Suppressor macrophage treated with lipopolysaccharide for 1 hour (primary cell): ENCODE data around the gene FAM168B.
"Not testable (repeated sequence)": the region's sequence is repeated elsewhere in the genome, so short reads cannot be mapped to it uniquely, and the experiment has no call there.

Source experiments
- DNase-seq, 3 donors: peaks; one replicate each; pipeline ENCODE4 v3.0.0-alpha.2; 2020 to 2022

FAM168B gene

DNA sequence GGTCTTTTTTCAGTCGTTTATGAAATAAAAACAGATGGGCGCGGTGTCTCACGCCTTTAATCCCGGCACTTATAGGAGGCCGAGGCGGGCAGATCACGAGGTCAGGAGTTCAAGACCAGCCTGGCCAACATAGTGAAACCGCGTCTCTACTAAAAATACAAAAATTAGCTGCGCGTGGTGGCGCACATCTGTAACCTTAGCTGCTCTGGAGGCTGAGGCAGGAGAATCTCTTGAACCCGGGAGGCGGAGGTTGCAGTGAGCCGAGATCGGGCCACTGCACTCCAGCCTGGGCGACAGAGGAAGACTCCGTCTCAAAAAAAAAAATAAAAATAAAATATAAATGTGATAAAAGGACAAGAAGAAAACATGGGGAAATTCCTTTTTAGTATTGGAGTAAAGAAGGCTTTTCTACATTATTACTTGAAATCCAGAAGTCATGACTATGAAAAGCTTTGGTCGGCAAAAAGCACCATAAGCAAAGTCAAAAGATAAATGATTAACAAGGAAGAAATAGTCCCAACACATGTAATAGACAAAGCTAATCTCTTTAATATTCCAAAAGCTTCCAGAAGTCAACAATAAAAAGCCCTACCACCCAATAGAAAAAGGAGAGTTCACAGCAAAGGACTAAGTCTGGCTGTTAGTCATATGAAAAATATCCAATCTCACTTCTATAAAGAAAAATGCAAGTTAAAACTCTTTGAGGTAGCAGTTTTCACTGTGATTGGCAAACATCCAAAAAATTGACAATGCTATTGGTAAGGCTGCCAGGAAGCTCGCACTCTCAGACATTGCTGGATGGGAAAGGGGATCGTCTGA is 1.4 kb upstream of the FAM168B start:
- DNase-seq: no peak

DNA sequence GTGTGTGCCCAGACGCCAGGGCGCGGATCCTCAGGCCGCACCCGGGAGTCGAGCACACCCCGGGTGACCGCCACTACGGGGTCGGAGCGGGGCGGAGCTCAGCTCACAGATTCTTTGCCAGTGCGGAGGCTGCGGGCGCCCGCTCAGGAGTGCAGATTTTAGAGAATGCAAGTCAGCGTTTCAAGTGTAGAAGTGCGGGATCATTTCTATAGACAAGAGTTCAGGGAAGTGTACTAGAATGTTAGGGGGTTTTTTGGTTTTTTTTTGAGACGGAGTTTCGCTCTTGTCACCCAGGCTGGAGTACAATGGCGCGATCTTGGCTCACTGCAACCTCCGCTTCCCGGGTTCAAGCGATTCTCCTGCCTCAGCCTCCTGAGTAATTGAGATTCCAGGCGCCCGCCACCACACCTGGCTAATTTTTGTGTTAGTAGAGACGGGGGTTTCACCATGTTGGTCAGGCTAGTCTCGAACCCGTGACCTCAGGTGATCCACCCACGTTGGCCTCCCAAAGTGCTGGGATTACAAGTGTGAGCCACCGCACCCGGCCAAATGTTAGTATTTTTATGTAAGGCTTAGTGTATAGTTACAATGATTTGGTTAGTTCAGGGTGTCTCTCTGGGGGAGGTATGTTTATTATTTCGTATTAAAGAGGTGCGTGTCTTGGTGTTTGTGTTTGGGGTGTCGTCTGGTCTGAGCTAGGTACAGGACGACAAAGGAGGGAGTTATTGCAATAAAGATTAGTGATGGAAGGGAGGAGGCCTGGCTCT is 619 bp upstream of the FAM168B start:
- peak in 1 of 3 donors; percentile 81 for DNase-seq

DNA sequence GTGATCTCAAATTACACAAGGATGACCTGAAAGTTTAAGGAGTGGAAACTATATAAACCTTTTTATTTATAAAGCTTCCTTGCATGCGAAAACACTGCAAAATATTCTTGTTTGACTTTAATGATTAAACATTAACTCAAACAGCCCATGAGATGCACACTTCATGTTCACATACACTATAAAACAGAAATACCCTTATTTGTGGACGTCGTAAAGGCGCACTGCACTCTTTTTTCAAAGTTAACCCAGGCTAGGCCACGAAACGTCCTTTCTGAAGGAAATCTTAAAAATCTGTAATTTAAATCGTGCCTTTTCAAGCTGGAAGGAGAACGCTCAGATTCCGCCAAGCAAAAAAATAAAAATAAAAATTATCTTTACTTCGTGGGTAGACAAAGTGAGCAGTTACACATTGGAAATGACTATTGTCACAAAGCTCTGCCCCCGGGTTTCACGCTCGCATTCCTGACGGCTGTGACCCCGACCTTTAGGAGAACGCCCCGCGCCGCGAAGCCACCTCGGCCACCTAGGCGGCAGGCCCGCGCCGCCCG is 728 bp downstream of the FAM168B start:
- DNase-seq: no peak

DNA sequence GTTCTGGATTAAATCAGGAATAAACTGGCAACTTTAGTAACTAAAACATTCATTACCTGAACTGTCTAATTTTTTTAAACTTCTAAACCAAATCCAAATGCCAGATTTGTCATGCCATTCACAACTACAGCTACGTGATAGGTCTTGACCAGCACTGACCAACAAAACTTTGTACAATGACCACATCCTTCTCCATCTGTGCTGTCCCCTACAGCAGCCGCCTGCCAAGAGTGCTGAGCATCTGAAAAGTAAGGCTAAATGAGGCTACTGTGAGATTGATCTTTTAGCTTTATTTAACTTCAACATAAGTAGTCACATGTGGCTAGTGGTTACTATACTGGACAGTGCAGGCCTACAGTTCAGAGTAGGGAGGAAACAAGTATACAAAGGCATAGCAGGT is 7.6 kb downstream of the FAM168B start:
- no peak for DNase-seq

DNA sequence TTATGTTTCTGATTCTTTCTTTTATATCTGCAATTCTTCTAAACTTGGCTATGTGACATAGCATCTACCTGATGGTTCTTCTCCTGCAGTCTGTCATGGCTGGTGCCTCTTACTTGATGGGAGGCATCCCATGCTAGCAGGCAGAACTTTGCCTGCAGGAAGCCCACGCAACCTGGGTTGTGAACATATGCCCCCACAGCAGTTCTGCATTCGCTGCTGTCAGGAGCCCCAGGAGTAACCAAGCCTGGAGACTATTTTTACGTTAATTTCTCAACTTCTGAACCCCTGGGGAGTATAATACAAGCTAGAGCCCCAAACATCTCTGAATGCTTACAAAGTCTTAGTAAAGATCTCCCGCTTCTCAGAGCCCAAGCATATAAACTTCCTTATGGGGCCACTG is 12.1 kb downstream of the FAM168B start:
- DNase-seq: no peak

DNA sequence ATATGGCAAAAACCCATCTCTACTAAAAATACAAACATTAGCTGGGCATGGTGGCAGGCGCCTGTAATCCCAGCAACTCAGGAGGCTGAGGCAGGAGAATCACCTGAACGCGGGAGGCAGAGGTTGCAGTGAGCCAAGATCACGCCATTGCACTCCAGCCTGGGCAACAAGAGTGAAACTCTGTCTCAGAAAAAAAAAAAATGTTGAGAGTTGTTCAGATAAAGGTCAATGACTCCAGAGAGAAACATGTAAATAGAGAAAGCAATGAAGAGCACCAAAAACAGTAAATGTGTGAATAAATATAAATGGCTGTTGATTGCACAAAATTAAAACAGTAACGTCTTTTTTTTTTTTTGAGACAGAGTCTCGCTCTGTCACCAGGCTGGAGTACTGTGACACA is 13.3 kb downstream of the FAM168B start:
- DNase-seq: not testable (repeated sequence)

DNA sequence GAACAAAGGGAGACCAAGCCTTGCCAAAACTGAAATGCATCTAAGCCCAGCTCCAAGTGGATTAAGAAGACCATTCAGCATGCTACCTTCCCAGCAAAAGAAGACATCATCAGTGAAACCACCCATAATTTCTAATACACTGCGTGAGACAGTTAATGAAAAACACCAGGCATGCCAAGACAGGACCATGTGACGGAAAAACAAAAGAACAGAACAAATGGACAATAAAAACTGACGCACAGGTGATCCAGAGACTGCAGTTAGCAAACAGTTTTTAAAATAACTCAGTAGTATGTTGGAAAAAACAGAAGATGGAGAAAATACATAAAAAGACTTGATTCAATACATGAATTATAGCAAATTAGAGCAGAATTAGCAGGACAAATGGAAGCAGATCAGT is 15.3 kb downstream of the FAM168B start:
- no peak for DNase-seq

DNA sequence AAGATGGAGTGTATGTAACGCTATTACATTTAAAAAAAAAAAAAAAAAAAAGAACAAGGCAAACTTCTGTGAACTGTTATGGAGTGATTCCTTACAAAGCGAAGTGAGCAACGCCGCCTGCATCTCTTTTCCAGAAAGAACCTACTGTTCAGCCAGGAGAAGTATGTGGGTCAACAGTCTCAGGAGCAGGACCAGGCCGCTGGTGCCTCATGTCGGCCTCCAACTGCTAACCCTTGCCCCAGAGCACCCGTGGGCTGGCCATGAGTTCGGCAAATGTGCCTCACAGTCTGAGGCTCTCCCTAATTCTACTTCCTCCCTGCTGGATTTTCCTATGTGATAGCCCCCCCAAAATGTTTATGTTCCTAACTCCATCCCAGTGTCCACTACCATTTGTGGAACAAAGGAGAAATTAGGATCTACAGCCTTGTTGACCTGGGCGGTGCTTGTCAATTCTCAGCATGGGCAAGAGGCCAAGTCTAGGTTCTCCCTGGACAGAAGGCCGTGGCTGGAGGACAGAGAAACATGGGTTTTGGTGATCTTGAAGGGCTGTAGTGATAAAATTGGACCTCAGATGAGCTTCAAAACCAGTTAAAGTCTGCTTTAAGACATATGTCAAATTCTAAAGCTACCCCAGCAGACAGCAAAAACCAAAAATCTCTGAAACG is 15.9 kb downstream of the FAM168B start:
- no peak for DNase-seq

DNA sequence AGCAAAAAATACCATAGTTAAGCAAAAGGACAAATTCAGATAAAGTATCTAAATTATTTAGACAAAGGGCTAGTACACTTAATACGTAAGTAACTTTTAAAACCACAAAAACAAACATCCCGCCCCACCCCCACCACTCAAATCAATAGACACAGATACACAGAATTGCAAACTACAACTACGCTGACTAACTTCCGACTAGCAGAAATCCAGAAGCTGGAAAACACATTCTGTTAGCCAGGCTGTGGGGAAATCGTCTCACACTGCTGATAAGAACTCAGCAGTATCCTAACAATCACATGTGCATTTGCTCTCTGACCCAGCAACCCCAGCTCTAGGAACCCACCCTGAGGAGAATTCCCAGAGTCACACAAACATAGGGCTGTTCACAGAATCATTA is 16.6 kb downstream of the FAM168B start:
- no peak for DNase-seq

DNA sequence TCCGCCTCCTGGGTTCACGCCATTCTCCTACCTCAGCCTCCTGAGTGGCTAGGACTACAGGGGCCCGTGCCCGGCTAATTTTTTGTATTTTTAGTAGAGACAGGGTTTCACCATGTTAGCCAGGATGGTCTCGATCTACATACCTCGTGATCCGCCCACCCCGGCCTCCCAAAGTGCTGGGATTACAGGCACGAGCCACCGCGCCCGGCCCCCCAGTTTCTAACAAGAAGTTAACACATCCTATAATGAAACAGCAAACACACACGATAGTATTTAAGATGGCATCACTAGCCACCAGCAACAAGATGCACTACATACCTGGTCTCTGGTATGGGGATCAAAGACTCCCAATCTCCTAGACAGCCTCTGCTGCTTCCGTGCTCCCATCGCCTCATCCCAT is 17.7 kb downstream of the FAM168B start:
- DNase-seq: not testable (repeated sequence)

DNA sequence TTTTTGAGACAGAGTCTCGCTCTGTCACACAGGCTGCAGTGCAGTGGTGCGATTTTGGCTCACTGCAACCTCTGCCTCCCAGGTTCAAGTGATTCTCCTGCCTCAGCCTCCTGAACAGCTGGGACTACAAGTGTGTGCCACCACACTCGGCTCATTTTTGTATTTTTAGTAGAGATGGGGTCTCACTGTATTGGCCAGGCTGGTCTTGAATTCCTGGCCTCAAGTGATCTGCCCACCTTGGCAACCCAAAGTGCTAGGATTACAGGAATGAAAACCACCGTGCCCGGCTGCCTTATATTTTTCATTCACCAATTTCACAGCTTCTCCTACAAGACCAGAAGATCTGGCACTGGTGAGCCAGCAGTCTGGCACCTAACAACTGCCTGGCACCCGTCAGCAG is 25.1 kb downstream of the FAM168B start:
- not testable (repeated sequence) for DNase-seq

DNA sequence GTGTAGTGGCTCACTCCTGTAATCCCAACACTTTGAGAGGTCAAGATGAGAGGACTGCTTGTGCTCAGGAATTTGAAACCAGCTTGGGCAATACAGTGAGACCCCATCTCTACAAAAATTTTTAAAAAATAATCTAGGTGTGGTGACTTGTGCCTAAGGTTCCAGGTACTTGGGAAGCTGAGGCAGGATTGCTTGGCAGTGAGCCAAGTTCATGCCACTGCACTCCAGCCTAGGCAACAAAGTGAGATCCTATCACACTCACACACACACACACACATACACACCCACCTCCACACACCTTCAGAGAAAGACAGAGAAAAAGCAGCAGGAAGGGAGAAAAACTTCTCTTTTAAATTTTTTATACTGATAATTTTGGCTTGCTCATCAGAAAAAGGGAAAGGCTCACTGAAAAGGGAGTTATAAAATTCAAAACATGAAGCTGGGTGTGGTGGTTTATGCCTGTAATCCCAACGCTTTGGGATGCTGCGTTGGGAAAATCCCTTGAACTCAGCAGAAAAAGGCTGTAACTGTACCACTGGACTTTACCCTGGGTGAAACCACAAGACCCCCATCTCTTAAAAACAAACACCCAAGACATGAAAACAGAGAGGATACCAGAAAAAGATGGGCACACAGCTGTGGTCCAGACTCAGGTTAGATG is 25.7 kb downstream of the FAM168B start:
- DNase-seq: no peak

DNA sequence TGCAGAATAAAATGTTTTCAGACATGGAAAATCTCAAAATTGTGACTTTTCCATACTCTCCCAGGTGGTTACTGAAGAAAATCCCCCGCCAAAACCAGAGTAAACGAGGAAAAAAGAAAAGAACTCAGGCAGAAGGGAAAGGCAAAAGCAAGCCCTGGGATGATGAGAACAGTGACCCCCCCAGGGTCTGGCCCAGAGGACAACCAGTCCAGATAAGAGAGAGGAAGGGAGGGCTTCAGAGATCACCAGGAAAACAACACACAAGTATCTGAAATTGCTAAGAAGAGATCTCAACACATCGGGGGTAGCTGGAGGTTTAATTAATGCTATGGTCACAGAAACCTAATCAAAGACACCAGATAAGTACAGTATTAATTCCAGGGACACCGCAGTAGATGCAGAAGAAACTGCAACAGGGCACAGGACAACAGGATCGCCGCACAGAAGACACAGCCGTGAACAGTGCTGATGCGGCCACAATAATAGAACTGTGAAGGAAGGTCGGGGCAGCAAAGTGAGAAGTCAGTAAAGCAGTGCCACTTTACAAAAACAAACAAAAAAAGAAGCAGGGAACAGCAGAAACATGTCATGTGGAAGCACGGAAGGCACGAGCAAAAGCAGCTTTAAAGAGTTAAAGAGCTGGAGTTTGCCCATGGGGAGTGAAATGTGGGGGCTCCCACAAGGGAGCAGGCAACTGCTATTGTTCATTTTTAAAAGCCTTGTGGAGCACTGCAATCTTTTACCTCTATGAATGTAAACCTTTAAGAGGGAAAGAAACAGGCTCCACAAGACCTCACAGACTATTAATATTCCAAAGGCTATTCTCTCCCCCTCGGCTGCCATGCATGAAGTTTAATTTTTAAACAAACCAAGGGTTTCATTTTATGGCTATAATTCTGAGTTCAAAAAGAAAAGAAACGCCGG is 28.4 kb downstream of the FAM168B start:
- DNase-seq: no peak

DNA sequence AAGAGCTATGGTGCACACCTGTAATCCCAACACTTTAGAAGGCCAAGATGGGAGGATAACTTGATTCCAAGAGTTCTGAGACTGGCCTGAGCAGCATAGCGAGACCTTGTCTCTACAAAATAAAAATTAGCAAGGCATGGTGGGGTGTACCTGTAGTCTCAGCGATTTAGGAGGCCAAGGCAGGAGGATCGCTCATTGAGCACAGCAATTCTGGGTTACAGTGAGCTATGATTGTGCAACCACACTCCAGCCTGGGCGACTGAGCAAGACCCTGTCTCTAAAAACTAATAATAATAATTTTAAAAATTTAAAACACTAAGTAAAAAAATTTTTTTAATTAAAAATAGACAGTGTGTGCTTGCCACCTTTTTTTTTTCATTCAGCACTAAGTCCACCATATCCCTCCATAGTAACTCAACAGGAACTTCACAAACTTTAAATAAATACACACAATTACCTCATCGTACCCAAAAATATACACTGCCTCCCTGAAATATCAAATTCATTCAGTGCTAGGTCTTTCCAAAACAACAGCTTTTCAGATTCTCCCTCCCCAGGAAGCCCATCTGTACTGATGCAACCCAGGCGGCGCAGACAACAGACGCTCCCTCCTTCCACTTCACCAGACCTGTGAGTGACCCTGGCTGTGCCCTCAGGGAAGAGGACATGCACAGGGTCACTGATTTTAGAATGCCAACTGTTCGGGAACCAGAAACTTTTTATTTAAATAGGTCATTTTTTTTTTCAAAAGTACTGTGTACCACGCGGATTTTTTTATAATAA is 29.6 kb downstream of the FAM168B start:
- no peak for DNase-seq

DNA sequence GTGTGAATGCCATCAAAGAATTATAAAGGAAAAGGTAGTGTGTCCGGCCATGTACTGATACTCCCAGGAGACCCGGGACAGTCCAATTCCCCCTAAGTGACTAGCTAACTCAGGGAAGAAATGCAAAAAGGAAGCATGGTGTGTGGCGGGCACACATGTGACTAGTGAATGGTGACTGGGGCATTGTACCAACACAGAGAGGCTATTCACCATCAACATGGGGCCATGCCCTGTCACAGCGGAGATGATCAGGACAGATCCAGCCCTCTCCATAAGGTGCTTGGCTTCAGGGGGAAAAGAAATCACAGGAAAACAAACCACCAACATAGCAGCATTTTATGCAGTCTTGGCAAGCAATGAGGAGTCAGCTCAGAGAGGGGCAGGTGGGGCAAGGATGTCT is 34.3 kb downstream of the FAM168B start:
- DNase-seq: no peak

DNA sequence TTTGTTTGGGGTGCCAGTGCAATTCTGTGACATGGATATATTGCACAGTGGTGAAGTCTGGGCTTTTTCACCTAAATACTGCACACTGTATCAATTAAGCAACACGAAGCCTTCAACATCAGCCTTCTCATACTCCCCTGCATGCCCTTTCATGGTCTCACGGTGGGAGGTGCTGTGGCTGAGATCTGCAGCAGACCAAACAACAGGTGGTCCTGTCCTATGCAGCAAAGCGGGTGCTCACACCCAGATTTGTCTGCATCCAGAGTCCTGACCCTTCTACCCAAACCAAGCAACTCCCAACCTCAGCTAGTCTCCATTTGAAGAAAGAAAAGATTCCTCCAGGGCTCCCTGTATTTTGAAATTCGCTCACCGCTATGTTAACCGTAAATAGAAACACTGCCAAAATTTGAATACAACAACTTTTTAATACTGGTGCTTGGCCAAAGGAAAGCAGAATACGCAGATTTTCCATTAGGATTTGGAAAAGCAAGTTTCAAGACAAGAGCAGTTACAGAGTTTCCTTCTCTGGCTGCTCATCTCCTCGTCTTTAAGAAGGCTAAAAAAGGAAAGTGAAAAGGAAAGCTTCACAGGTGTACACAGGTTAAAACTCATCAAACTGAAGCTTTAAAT is 34.9 kb downstream of the FAM168B start:
- DNase-seq: no peak

DNA sequence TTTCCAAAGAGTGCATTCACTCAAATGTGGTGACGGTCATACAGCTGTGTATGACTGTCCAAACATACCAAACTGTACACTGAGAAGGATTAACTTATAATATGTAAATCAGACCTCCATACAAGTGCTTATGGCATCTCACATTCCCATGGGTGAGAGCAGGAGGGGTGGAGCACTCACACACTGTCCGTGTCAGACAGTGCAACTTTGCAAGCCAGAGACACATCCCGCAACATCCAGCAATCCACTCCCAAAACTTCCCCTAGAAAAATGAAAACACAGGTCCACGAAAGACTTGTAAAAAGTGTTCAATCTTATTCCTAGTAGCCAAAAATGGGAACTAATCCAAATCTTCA is 36.4 kb downstream of the FAM168B start:
- DNase-seq: no peak

DNA sequence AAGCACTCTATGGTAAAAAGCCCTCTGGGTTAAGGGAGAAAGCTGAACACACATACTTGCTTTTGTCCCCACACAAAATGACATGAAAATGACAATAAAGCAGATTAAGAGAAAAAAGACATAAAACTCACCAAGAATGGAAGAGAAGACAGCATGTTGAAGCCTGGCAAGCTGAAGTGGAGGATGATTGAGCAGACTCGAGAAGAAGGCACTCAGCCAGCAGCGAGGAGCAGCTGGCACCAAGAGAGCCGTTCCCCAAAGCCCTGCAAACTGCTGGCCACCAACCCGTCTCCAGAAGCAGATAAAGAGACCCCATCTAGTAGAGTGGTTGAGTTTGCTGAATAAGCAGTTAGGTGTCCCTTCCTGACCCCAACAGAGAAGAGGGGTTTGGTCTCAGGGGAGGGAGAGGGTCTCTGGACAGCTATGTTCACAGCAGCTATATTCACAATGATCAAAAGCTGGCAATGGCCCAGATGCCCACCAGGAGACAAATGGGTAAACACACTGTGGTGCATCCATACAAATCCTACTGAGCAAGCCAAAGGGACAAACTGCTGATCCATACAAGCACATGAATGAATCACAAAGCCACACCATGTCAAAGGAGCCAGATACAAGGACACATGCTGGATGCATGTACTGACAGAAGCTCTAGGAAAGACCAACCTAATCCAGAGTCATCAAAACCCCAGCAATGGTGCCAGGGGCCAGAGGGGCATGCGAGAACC is 36.9 kb downstream of the FAM168B start:
- no peak for DNase-seq

DNA sequence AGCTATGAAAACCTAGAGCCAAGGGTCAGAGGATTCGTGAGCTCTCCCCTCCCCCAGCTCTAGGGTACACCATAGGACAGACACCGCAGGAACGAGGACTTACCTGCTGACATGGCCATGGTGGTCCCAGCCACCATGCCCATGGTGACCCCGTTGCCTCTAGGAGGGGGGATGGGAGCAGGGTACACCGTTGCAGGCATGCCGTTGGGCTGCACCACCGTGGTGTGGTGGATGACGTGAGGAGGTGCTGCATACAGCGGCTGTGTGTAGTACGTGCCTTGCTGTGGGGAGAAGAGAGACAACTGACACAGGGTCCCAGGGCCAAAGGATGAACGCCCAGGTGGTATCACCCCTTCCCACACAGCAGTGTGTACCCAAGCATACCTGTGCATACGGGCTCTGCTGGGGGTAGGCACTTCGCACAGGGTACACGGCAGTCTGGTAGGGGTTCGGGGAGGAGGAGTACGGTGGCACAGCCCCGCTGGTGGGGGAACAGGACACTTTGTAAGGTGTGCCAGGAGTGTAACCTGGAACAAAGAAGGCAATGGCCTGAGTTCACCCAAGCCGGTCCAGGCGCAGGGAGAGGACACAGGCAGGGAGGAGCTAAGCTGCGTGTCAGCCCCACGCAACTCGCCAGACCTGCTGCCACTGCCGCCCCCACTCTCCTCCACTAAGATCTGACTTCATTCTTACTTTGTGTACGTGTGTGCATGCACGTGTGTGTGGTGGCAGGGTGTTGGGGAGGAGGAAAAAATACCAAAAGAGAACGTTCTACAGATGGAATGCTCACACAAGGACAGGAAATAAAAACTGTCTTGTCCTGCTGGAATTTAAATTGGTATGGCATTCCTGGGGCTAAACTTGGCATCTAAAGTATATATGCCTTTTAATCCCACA is 37.8 kb downstream of the FAM168B start:
- DNase-seq: no peak
